GM20000 (cell line): ENCODE data around the gene ZNF652.
A peak's percentile ranks its signal among the peaks of the same experiment; 100 is the strongest.
"Not testable (repeated sequence)": the region's sequence is repeated elsewhere in the genome, so short reads cannot be mapped to it uniquely, and the experiment has no call there.

Source experiments
- DNase-seq: peaks from one replicate; pipeline ENCODE4 v3.0.0; 2012; ENCODE audit warnings: low spot score
- CTCF ChIP-seq: IDR thresholded peaks from 2 replicates; pipeline ENCODE4 v1.5.1; 2012; ENCODE audit warnings: mild to moderate bottlenecking, control low read depth; ENCODE audit errors: extremely low read depth, missing control alignments

ZNF652 gene

DNA sequence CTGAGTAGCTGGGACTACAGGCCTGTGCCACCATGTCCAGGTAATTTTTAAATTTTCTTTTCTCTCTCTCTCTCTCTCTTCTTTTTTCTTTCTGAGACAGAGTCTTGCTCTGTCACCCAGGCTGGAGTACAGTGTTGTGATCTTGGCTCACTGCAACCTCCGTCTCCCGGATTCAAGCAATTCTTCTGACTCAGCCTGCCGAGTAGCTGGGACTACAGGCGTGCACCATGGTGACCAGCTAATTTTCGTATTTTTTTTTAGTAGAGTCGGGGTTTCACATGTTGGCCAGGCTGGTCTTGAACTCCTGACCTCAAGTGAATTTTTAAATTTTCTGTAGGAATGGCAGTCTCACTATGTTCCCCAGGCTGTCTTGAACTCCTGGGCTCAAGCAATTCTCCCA, 11.1 kb upstream of the ZNF652 start:
- TF ChIP-seq CTCF: no peak
- DNase-seq: no peak

- no peak for DNase-seq
Observed at GRCh38 chr17:49372425-49372824, 10.4 kb upstream of the ZNF652 start.

GRCh38 chr17:49370971-49371834, 9.2 kb upstream of the ZNF652 start:
- no peak for TF ChIP-seq CTCF
- no peak for DNase-seq

More at GRCh38 chr17:49372425-49372824, 10.4 kb upstream of the ZNF652 start:
- no peak for TF ChIP-seq CTCF

- no peak for DNase-seq
Observed at GRCh38 chr17:49369760-49370159, 7.7 kb upstream of the ZNF652 start.

DNA sequence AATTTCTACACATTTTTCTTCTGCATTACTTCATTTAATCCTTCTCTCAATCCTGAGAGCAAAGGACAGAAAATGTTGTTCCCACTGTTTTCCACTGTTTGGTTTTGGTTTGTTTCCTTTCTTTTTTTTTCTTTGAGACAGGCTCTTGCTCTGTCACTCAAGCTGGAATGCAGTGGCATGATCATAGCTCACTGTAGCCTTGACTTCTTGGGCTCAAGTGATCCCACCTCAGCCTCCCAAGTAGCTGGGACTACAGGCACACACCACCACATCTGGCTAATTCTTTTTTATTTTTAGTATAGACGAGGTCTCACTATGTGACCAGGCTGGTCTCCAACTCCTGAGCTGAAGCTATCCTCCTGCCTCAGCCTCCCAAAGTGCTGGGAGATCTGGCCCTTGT, 7.0 kb upstream of the ZNF652 start:
- TF ChIP-seq CTCF: no peak
- no peak for DNase-seq

More at GRCh38 chr17:49369760-49370159, 7.7 kb upstream of the ZNF652 start:
- no peak for TF ChIP-seq CTCF

DNA sequence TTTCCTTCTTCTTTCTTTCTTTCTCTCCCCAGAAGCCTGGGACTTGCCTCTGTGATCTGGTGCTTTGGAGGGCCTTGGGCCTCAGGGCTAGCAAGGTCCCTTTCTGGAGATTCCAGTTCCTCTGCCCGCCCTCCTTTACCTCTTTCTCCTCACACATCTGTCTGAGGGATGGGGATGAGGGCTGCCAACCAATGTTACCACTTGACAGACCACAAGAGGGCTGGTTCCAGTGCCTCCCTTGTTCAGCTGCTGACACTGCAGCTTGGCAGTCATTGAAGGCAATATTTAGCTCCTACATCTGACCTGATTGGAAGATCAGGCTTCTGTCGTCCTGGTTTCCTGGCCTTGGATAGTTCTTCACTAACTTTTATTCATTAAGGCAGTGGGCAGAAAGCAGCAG, 3.6 kb upstream of the ZNF652 start:
- no peak for TF ChIP-seq CTCF
- no peak for DNase-seq

DNA sequence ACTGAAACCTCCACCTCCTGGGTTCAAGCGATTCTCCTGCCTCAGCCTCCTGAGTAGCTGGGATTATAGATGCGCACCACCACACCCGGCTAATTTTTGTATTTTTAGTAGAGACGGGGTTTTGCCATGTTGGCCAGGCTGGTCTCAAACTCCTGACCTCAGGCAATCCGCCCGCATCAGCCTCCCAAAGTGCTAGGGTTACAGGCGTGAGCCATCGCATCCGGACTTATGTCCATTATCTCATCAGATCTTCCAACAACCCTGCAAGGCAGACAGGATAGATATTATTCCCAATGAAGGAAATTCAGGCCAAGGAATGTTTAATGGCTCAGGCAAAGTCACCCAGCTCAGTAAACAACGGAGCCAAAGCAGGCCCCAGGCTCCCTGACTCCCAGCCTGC, 3.1 kb upstream of the ZNF652 start:
- not testable (repeated sequence) for DNase-seq

- DNase-seq: no peak
- TF ChIP-seq CTCF: peak; percentile 14
Observed at GRCh38 chr17:49364119-49364518, 2.1 kb upstream of the ZNF652 start.
